CD4-positive, alpha-beta T cell treated with Interleukin-17A for 1 hour (primary cell): ENCODE results near the gene RXYLT1.

Experiments used
- DNase-seq: peaks from one replicate; pipeline ENCODE4 v3.0.0-alpha.2; 2020

The RXYLT1 gene

GRCh38 chr12:63844391-63845341 lies 65.0 kb downstream of the RXYLT1 start, which contains the start of gene SRGAP1:
Gene SRGAP1 (plus strand): TSS chr12:63844700. CDS start chr12:63844817, 117 bp downstream.
- DNase-seq: no peak

GRCh38 chr12:63845726-63846125 lies 66.0 kb downstream of the RXYLT1 start:
- DNase-seq: no peak

- DNase-seq: no peak
These were observed 66.7 kb downstream of the RXYLT1 start for GRCh38 chr12:63846238-63846967.

GRCh38 chr12:63848450-63848849 lies 68.7 kb downstream of the RXYLT1 start:
- DNase-seq: no peak

GRCh38 chr12:63849106-63849620 lies 69.5 kb downstream of the RXYLT1 start:
- no peak for DNase-seq

GRCh38 chr12:63849641-63850040 lies 69.9 kb downstream of the RXYLT1 start:
- no peak for DNase-seq

GRCh38 chr12:63853978-63854377 lies 74.3 kb downstream of the RXYLT1 start:
- no peak for DNase-seq

- no peak for DNase-seq
These were observed 75.6 kb downstream of the RXYLT1 start for GRCh38 chr12:63855299-63855698.

GRCh38 chr12:63857771-63858670 lies 78.3 kb downstream of the RXYLT1 start:
- no peak for DNase-seq
